NT2/D1 (cell line): Measurements from ENCODE around the gene DDX49.

Experiments used
- DNase-seq: peaks from one replicate; pipeline ENCODE4 v3.0.0-alpha.2; 2011; ENCODE audit warnings: low read depth, low spot score
- H3K27me3 ChIP-seq: 2 replicates; pipeline ENCODE4 v1.6.0; 2011; ENCODE audit warnings: mild to moderate bottlenecking; ENCODE audit not compliant: insufficient read length, insufficient read depth
- H3K36me3 ChIP-seq: 2 replicates; pipeline ENCODE4 v1.6.1; 2011; ENCODE audit warnings: mild to moderate bottlenecking, low read length, mixed read lengths; ENCODE audit not compliant: insufficient read depth, insufficient read length
- H3K4me1 ChIP-seq: 2 replicates; pipeline ENCODE4 v1.5.1; 2011; ENCODE audit not compliant: insufficient read depth, insufficient read length
- H3K4me3 ChIP-seq: 2 replicates; pipeline ENCODE4 v1.5.1; 2011; ENCODE audit warnings: low read depth; ENCODE audit not compliant: insufficient read length
- H3K9ac ChIP-seq: 2 replicates; pipeline ENCODE4 v1.6.0; 2011; ENCODE audit warnings: low read depth; ENCODE audit not compliant: insufficient read length
- H3K9me3 ChIP-seq: 2 replicates; pipeline ENCODE4 v1.5.1; 2011; ENCODE audit warnings: mild to moderate bottlenecking, low read length; ENCODE audit not compliant: insufficient read depth
- SUZ12 ChIP-seq: IDR thresholded peaks from 2 replicates; pipeline ENCODE4 v1.6.1; 2011; ENCODE audit not compliant: insufficient read length, insufficient read depth; ENCODE audit errors: extremely low read depth
- YY1 ChIP-seq: IDR thresholded peaks from 2 replicates; pipeline ENCODE4 v1.6.1; 2011; ENCODE audit not compliant: insufficient read length, insufficient read depth
- ZNF274 ChIP-seq: IDR thresholded peaks from 2 replicates; pipeline ENCODE4 v1.6.1; 2011; ENCODE audit warnings: mild to moderate bottlenecking, low read depth, low read length

The DDX49 gene

DNA sequence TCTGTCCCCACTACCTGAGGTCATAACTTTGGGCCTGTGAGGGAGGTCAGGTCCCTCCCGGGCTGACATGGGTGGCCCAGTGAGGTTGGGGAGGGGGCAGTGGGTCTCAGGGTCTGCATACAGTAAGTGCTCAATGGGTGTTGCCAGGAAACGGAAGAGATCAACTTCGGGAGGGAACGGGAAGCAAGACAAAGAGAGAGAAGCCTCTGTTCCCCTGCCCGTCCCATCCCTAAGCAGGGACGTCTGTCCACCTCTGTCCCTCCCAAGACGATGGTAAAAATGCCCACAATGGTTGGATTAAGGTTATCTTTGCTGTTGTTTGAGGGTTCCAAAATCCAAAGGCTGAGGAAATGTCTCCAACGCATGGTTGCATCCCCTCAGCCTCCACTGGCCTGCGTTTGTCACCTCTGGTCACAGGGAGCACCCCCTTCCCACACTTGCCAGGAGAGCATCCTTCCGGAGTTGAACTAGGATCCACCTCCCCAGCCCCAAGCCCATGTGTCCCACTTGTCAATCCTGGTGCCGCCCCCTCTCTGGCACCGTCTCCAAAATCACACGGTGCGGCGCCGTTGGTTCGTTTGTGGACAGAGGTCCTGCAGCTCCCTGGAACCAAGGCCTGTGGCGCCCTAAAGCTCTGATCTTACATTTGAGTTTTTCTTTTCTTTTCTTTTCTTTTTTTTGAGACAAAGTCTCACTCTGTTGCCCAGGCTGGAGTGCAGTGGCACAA lies 22.3 kb downstream of the DDX49 start:
- Histone ChIP-seq H3K4me1 (peaks cover 11% of the 10 kb centered on the region), H3K9ac (peak overlapping the region; percentile 66), H3K36me3 (peaks cover 20% of the 10 kb centered on the region), H3K27me3 (peaks cover 6% of the 10 kb centered on the region), H3K9me3 (no peaks in the 10 kb centered on the region), H3K4me3 (peak overlapping the region; percentile 31)
- TF ChIP-seq YY1: no peak
- no peak for TF ChIP-seq SUZ12
- no peak for TF ChIP-seq ZNF274
- no peak for DNase-seq

DNA sequence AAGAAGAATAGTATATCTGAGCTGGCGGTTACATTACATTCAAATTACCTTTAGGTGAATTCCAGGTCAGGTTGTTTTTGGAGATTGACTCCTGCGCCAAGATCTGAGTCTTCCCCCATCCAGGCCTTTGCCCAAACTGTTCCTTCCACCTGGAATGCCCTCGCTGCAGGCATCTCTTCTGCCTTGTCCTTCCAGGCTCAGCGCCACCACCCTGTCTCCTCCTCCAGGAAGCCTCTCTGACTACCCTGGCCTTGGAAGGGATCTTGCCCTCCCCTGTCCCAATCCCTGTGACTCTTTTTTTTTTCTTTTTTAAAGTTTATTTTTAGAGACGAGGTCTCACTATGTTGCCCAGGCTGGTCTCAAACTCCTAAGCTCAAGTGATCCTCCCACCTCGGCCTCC lies 23.2 kb downstream of the DDX49 start:
- Histone ChIP-seq H3K4me1 (peaks cover 11% of the 10 kb centered on the region), H3K36me3 (peaks cover 14% of the 10 kb centered on the region), H3K27me3 (peaks cover 6% of the 10 kb centered on the region), H3K9me3 (no peaks in the 10 kb centered on the region), H3K9ac (no peak overlapping the region), H3K4me3 (no peak overlapping the region)
- no peak for DNase-seq
- TF ChIP-seq SUZ12: no peak

GRCh38 chr19:18943465-18943864 lies 23.9 kb downstream of the DDX49 start:
- no peak overlapping the region for H3K4me3 ChIP-seq
- H3K27me3 ChIP-seq: peaks cover 6% of the 10 kb centered on the region
- TF ChIP-seq SUZ12 (no peak), YY1 (no peak), ZNF274 (no peak)
- peaks cover 7% of the 10 kb centered on the region for H3K36me3 ChIP-seq
- DNase-seq: no peak
- H3K9me3 ChIP-seq: no peaks in the 10 kb centered on the region
- peaks cover 11% of the 10 kb centered on the region for H3K4me1 ChIP-seq
- H3K9ac ChIP-seq: no peak overlapping the region

- Histone ChIP-seq H3K4me1 (peaks cover 14% of the 10 kb centered on the region), H3K9ac (no peak overlapping the region), H3K27me3 (peaks cover 6% of the 10 kb centered on the region), H3K4me3 (no peak overlapping the region), H3K9me3 (no peaks in the 10 kb centered on the region), H3K36me3 (no peaks in the 10 kb centered on the region)
- TF ChIP-seq YY1 (no peak), SUZ12 (no peak), ZNF274 (no peak)
- no peak for DNase-seq
Observed at GRCh38 chr19:18945297-18945696, 25.8 kb downstream of the DDX49 start.

GRCh38 chr19:18946335-18946734 lies 26.8 kb downstream of the DDX49 start:
- peaks cover 13% of the 10 kb centered on the region for H3K4me1 ChIP-seq
- TF ChIP-seq YY1 (no peak), SUZ12 (no peak), ZNF274 (no peak)
- H3K36me3 ChIP-seq: no peaks in the 10 kb centered on the region
- no peak overlapping the region for H3K9ac ChIP-seq
- no peaks in the 10 kb centered on the region for H3K9me3 ChIP-seq
- H3K4me3 ChIP-seq: no peak overlapping the region
- H3K27me3 ChIP-seq: peaks cover 6% of the 10 kb centered on the region
- no peak for DNase-seq

DNA sequence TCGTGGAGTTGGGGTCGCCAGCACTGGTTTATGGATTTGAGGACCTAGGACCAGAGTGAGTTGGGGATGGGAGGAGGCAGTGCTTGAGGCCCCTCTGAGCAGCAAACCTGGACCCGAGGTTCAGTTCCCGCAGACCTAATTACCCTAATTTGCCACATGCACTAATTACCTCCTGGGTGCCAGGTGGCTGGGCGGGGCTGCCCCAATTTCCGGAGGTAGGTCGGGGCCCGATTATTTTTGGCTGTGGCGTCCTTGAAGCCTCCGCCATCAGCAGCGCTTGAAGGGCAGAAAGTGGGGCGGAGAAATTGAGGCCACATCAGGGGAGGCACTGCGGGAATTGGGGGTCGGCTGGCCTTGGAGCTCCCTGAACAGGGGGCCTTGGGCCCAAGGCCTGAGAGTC lies 27.4 kb downstream of the DDX49 start:
- Histone ChIP-seq H3K9me3 (no peaks in the 10 kb centered on the region), H3K36me3 (no peaks in the 10 kb centered on the region), H3K4me3 (no peak overlapping the region), H3K27me3 (peaks cover 1% of the 10 kb centered on the region), H3K9ac (no peak overlapping the region), H3K4me1 (peaks cover 10% of the 10 kb centered on the region)
- no peak for DNase-seq
- TF ChIP-seq SUZ12: no peak
- TF ChIP-seq ZNF274: no peak
- TF ChIP-seq YY1: no peak

GRCh38 chr19:18948075-18948975 lies 28.8 kb downstream of the DDX49 start:
- no peak for TF ChIP-seq ZNF274
- DNase-seq: no peak
- Histone ChIP-seq H3K9ac (peak overlapping the region; percentile 38), H3K27me3 (no peaks in the 10 kb centered on the region), H3K4me3 (no peak overlapping the region), H3K9me3 (no peaks in the 10 kb centered on the region), H3K36me3 (no peaks in the 10 kb centered on the region), H3K4me1 (peaks cover 9% of the 10 kb centered on the region)
